RPMI8226 (cell line): ENCODE data around the gene CYP2F1.
"Not testable (repeated sequence)": the region's sequence is repeated elsewhere in the genome, so short reads cannot be mapped to it uniquely, and the experiment has no call there.

Experiments
- DNase-seq: peaks from one replicate; pipeline ENCODE4 v3.0.0-alpha.2; 2015

CYP2F1 gene

DNA sequence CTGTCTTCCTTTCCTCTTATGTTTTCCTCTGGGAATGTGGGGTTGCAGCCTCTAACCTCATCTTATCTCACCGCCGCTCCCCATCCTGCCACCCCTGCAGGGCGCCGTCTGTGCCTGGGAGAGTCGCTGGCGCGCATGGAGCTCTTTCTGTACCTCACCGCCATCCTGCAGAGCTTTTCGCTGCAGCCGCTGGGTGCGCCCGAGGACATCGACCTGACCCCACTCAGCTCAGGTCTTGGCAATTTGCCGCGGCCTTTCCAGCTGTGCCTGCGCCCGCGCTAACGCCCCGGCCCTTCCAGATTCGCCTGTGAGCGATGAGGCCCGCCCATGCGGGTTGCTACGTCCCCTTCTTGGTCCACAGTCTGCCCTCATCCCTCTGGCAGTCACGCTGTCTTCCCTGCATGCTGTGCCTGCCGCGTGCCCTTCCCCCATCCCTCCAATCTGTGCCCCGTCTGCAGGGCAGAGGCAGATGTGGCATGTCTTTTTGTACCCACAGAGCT is 13.6 kb downstream of the CYP2F1 start:
- peak; percentile 85 for DNase-seq

DNA sequence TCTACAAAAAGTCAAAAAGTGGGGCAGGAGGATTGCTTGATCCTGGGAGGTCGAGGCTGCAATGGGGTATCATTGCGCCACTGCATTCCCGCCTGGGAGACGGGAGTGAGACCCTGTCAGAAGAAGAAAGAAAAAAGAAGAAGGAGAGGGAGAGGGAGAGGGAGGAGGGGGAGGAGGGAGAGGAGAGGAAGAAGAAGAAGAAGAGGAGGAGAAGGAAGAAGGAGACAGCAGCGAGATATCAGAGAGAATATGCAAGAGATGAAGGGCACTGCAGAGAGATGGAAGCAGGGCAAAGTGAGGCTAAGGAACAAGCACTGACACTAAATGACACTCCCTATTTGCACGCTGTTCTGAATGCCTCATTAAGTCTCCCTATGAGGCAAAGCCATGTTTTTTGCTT is 14.5 kb downstream of the CYP2F1 start:
- no peak for DNase-seq

DNA sequence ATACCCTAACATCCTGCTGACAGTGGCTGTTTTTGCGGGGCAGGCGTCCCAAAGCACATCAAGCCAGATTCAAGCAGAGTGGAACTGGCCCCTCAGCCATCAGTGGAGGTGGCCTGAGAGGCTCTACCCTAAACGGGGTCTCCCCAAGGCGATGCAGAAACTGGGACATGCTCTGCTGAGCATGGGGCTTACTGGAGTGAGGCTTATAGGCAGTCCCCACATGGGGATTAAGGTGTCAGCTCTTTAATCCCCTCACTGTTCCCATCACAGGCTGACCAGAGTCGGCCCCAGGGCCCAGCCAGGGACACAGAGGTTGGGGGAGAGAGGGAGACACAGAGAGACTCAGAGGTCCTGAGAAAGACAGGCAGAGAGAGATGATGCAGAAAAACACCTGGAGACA is 17.0 kb downstream of the CYP2F1 start:
- no peak for DNase-seq

DNA sequence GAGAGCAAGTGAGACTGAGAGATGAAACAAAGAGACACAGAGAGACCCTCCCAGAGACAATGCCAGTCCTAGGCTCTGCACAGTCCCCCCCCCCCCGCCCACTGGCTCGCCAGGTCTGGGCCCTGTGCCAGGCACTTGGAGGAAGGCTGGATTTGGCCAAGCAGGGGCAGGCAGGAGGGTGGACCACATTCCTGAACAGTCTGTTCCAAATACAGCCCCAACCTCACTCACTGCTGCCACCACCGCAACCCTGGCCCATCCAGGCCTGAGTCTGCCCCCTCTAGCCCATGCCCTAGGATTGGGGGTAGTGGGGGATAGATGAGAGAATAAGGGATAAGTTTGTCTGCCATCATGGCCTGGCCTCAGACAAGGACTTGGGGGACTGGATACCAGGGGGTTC is 19.0 kb downstream of the CYP2F1 start:
- no peak for DNase-seq

DNA sequence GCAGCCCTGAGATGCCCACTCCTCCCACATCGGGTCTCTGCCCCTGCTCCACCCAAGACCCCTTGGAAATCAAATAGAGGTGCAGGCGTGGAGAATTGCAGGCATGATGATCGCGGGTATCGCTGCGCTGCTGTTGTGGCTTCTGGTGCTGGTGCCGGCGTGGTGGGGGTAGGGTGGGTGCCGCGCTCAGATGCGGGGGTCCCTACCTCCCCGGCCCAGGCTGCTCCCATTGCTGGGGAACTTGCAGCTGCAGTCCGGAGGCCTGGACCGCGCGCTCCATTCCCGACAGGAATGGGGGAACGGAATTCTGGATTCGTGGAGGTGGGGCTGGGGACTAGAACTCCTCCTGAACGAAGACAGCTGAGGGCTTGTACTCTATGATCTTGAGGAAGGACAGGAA is 20.4 kb downstream of the CYP2F1 start:
- DNase-seq, result no peak

DNA sequence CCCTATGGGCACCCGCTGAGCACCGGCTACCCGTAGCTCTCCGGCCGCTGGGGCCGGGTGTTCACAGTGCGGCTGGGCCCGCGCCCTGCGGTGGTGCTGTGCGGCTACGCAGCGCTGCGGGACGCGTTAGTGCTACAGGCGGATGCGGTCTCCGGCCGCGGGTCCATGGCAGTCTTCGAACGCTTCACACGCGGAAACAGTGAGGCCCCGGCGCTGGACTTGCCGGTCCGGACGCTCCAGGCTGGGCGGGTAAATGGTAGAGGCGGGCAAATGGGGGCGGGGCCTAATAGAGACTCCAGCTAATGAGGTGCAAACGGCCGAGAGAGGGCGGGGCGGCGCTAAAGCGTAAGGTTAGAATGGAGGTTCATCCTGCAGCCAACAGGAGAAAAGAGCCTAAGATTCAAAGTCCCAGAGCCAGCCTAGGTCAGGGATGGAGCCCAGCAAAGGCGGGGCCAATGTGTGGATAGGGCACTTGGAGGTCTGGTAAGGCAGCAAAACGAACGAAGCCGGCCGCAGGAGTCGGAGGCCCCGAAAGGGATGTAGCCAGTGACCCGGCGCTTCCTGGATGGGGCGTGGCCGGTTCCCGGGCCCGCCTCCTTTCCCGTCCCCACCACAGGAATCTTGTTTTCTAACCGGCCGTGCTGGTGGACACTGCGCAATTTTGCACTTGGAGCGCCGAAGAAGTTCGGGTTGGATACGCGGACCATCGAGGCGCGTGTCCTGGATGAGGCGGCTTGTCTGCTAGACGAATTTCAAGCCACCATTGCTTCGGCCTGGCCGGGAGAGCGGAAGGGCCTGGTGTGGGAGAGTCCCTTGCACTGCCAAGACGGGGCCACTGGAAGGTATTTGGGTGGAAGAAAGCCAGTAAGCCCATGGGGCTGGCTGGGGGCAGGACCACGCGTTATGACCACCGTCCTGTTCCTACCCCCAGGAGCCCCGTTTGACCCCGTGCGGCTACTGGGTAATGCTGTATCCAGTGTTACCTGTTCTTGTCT is 21.5 kb downstream of the CYP2F1 start:
- DNase-seq, result not testable (repeated sequence)

DNA sequence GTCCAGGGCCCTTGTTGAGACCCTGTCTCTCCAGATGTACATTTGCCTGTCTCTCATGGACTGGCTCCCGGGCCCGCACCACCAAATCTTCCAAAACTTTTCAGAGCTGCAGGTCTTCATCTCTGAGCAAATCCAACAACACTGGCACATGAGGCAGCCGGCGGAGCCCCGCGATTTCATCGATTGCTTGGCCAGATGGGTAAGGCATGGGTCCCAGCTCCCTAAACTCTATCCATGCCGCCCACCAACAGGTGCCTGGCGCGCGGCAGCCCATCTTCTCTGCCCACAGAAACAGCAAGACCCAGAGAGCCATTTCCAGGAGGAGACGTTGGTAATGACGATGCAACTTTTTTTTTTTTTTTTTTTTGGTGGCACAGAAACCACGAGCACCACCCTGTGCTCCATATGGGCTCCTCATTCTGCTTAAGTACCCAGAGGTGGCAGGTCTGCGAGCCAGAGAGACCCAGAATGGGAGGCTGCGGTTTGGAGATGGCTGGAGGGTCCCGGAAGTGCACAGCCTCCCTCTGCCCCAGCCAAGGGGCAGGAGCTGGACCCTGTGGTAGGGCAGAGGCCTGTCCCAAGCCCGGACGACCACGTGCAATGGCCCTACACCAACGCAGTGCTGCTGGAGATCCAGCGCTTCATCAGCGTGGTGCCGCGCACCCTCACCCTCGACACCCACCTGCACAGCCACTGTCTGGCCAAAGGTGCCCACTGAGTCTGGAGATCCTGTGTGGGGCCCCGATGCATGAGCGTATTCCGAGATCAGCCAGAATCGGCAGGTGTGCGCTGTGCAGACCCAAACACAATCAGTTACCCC is 22.6 kb downstream of the CYP2F1 start:
- no peak for DNase-seq

DNA sequence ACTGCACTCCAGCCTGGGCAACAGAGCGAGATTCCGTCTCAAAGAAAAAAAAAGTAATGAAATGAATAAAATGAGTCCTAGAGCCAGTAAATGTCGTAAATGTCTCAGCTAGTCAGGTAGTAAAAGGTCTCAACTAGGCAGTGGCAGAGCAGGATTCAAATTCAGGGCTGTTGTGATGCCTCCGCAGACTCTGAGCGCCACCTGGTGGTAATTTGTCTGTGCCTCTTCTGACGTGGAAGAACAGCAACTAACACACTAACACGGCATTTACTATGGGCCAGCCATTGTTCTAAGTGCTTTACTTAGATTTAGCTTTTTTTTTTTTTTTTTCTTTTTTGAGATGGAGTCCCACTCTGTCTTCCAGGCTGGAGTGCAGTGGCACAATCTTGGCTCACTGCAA is 30.2 kb downstream of the CYP2F1 start:
- DNase-seq, result peak; percentile 76

DNA sequence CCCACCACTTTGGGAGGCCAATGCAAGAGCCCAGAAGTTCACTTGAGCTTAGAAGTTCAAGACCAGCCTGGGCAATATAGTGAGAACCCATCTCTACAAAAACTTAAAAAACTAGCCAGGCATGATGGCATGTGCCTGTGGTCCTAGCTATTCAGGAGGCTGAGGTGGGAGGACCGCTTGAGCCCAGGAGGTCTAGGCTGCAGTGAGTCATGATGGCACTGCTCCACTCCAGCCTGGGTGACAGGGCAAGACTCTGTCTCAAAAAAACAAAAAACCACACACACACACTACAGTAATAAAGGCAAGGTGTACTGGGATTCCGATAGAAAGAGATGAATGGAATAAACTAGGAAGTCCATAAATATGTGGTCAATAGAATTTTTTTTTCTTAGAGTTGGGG is 35.6 kb downstream of the CYP2F1 start:
- DNase-seq, result no peak

DNA sequence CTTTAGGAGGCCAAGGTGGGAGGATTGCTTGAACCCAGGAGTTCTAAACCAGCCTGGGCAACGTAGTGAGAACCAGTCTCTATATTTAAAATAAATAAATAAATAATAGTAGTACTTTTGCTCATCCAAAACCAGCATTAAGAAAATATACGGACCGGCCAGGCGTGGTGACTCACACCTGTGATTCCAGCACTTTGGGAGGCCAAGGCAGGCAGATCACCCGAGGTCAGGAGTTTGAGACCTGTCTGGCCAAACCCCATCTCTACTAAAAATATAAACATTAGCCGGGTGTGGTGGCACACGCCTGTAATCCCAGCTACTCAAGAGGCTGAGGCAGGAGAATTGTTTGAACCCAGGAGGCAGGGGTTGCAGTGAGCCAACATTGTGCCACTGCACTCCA is 36.8 kb downstream of the CYP2F1 start:
- not testable (repeated sequence) for DNase-seq

DNA sequence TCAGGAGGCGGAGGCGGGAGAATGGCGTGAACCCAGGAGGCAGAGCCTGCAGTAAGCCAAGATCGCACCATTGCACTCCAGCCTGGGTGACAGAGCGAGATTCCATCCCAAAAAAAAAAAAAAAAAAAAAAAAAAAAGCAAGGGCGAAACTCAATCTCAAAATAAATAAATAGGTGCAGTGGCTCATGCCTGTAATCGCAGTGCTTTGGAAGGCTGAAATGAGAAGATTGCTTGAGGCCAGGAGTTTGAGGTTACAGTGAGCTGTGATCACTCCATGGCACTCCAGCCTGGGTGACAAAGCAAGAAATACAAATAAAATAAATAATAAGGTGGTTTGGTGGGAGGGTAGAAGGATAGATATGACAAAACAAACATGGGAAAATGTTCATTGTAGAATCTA is 39.8 kb downstream of the CYP2F1 start:
- DNase-seq, result no peak

DNA sequence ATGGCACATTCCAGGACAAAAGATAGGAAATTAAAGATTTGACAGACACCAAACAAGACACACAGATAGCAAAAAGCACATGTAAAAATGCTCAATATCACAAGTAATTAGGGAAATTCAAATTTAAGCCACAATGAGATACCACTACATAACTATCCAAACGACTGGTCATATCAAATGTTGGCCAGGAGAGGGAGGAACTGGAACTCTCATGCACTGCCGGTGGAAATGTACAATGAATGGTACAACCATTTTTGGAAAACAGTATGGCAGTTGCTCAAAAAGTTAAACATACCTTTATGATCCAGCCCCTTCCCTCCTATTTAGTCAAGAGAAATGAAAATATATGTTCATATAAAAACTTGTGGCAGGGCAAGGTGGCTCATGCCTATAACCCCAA is 42.0 kb downstream of the CYP2F1 start:
- DNase-seq, result no peak

DNA sequence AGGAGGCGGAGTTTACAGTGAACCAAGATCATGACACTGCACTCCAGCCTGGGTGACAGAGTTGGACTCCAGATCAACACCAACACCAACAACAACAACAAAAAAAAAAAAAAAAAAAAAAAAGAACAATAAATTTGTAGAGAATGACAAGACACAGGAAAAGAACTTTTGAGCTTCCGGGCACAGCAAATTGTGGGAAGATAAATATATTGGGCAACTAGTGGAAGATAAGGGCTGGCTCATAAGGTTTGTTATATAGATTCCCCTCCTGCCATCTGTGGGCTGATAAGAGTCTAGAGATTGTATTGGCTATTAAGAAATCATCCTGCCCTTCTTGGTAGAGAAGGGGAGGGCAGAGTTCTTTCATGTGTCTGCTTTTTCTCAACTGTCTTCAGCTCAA is 45.6 kb downstream of the CYP2F1 start:
- no peak for DNase-seq

DNA sequence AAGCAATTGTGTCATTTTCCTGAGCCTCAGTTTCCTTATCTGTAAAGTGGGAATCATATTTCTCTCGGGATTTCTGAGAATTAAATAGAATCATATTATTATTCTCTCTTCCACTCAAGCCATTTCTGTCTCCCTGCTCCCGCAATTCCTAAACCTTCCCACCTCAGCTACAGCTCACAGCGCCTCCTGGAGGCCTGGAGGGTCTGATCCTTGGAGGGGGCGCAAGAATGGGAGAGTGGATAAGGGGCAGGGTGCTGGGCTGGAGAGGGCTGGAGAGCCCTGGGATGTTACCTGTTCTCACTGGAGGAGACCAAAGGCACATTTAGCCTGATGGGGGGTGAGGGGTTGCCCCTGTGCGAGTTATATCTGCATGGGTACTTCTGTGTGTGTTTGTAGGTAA is 47.7 kb downstream of the CYP2F1 start:
- no peak for DNase-seq

DNA sequence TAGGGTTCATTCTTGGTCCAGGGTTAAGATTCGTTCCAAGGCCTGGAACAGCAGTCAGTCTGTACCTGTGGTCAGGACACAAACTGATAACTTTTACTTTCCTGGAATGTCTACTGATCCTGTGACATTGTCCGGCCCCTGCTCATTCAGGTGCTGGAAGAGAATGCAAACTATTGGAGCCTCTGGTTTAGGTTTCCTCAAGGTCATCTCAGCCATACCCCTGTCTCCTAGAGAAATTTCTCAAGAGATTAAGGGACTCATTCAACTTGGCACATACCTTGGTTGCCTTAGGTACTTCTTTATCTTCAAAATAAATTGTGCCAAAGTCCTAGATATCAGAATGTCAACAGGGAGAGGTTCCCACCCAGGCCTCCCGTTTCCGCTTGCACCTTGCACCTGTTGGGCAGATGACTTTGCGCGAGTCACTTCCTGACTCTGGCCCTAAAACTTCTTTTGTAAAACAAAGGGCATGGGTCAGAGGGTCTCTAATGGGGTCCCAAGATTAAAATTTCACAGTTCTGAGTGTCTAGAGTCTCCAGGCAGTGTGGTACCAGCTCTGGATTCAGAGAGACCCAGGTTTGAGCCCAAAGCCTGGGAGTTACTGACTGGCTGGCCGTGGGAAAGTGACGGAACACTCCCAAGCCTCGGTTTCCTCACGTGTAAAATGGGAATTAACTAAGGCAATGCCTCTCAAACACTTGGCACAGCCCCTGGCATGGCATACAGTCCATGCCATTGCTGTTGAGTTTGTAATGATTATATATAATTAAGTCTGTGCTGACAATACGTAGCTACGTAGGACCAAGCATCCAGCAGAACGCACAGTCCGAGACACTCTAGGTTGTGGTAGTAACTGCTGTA is 52.9 kb downstream of the CYP2F1 start:
- no peak for DNase-seq

DNA sequence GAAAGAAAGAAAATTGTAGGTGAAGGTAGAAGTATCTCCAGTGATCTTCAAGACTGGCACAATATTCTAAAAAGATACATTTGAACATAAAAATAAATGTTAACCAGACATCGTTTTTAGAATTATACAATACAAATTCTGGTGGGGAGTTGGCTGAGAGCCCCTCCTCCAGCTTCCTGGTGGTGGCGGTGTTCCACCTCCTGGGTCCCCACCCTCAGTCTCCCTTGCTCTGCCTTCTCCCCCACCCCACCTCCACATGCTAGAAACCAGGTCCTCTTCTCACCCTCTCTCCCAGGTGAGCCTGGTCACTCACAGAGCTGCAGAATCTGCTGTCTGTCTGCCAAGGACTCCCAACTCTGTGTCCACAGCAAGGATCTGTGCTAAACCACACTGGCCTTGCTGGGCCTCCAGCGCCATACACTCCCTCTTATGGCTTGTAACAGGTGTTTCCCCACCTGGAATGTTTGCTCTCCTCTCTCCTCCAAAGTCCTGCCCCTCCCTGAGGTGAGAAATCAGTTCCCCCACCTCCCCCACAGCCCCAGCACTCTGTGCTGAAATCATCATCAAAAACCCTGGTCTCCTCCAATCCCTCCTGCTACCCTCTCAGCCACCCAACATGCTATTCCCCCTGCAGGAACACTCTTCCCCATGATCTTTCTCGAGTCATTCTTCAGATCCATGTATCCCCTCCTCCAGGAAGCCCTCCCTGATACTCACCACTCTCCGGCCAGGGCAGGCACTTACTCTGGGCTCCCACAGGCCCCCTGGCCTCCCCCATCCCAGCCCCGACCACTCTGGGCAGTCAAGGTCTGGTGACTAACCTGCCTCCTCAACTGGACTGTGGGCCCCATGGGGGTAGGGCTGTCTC is 58.3 kb downstream of the CYP2F1 start:
- no peak for DNase-seq

DNA sequence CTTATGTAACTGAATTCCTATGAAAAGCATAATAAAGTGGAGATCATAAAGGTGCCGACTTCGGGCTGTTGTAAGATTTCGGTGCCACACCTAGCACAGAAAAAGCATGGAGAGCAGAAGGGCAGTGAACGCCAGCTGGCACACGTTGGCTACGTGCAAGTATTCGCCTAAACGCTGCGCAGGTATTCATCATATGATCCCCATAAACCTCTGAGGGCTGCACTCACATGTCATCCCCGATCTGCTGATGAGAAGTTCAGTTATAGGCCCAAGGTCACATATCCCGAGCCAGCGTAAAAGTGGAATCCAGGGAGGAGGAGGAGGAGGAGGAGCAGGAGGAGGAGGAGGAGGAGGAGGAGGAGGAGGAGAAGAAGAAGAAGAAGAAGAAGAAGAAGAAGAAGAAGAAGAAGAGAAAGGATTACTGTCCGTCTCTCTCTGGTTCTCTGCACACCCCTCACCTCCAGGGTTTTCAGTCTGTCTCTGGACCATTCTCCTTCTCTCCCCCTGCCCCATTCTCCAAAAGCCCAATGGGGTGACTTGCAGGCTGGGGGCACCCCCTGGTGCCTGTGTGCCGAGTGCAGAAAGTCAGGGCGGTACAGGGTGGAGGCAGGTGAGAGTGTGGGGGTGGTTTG is 60.2 kb downstream of the CYP2F1 start:
- no peak for DNase-seq

DNA sequence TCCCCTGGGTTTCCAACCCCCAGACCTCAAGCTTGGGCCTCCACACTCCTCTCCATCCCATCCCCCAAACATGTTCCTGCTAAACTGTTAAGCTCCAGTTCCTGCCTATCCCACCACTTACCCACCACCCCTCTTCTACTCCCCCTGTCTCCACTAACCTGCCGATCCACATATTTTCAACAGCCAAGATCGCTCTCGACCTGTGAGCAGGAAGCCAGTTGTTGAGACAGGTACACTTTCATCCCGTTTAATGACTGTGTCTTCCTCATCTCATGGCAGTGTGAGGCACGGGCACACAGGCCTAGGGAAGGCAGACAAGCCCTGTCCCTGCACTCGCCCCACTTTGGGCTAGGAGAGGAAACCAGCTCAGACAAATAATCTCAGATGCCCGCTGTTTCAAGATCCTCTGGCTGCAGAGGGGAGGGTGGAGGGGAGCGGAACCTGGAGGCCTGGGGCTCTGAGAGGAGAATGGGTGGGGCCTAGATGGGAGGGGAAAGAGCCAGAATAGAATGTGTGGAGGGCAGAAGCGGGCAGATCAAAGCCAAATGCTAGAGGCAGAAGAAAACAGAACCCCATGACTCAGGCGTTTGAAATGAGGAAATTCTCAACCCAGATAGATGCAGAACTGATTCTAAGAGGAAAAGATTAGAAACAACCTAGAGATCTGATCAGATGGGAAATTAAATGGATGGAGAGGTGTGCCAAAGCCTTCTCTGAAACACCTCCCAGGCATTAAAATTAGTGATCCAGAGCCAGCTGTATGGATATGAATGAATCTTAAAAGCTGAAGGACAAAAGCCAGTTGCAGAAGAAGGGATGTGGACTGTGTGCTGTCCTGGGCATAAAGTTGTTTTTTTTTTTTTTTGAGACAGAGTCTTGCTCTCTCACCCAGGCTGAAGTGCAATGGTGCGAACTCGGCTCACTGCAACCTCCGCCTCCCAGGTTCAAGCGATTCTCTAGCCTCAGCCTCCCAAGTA is 61.9 kb downstream of the CYP2F1 start:
- peak; percentile 47 for DNase-seq
